ENCODE data around the gene PRPF40B.
A peak's percentile ranks its signal among the peaks of the same experiment; 100 is the strongest.
"Not testable (repeated sequence)": the region's sequence is repeated elsewhere in the genome, so short reads cannot be mapped to it uniquely, and the experiment has no call there.

The PRPF40B gene

DNA sequence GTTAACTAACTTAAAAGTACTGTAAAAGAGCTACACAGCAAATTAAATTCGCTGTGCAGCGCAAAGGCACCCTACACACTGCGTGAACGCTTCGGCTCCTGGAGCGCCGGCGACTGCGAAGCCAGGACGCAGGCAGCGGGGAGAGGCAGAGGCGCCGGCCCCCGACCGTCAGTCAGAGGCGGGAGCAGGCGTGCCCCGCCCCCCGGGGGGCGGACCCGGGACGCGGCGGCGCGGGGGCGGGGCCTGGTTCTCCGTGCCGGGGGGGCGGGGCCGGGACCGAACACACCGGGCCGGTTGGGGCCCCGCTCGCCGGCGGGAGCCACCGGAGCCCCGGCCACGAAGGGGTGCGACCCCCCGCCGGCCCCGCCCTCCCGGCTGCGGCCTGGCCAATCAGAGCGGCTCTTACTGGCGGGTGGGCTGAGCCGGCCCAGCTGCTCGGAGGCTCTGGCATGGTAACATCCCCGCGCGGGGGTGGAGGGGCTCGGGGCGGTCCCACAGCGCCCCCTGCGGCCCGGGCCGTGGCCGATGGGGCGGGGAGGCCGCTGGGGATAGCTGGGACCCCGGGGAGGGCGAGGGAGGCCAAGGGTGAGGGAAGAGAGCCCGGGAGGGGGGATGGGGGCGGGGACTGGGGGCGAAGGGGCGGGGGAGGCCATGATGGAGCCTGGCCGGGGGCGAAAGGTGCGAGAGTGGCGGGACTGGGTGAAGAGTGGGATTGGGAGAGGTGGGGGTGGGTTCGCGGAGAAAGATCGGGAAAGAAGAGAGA lies at the start of gene PRPF40B:
PRPF40B (plus strand) TSS at position 420 of the 763 bp plus-strand sequence; CDS start at position 450, 30 bp downstream.
- peak; percentile 70 to 79 for DNase-seq (ENCODE audit: extremely low read depth in 1 of 2, low read depth in 1 of 2)

DNA sequence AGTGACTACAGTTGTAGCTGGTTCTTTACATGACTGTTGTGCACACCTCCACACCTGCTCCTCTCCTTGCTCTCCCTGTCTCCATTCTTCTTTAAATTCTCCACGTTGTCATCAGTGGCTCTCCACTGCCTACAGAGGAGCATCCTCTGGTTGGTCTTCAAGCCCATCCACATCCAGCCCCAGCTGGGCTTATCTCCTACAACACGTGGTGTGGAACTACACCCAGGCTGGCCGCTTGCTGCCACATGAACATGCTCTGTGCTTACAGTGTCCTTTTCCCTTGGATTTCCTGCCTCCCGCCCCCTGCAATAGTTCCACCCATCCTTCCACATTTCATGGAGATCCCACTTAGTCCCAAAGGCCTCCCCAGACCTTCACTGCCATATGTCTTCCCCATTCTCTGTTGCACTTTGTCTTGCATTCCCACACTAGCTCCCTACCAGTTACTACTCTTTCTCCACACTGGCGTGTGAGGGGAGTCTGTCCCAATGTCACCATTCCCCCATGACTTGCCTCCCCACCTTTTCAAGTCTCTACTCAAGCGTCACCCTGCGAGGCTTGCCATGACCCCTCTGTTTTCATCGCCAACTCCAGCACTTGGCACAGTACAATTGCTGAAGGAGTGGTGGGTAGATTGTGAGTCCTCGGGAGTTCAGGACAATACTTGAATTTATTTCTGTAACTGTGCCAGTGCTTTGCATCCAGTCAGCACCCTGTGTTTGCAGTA lies 45.6 kb upstream of the PRPF40B start:
- no peak for DNase-seq (ENCODE audit: extremely low read depth in 1 of 2, low read depth in 1 of 2)

DNA sequence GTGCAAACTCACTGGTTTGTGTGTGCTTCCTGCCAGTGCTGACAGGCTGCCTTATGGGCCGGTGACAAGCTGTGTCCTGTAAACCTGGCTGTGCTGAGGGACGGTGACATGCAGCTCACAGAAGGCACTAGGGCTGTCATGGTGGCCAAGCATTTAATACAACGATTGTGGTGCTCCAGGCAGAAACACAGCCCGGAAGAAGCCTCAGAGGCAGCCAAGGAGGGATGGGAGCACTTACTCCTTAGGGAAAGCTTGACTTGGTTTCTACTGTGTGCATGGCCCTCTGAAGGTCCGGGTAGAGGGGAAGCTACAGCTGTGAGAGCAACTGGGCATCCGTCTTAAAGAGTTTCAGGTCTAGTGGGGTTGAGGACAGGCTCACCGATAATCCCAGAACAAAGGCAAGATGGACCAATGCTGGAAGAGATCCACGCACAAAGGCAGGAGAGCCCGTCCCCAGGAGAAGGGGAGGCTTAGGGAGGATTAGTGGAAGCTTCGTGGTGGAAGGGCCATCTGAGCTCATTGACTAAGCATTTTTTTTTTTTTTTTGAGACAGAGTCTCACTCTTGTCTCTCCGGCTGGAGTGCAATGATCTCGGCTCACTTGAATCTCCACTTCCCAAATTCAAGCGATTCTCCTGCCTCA lies 44.8 kb upstream of the PRPF40B start:
- DNase-seq (ENCODE audit: extremely low read depth in 1 of 2, low read depth in 1 of 2): no peak

DNA sequence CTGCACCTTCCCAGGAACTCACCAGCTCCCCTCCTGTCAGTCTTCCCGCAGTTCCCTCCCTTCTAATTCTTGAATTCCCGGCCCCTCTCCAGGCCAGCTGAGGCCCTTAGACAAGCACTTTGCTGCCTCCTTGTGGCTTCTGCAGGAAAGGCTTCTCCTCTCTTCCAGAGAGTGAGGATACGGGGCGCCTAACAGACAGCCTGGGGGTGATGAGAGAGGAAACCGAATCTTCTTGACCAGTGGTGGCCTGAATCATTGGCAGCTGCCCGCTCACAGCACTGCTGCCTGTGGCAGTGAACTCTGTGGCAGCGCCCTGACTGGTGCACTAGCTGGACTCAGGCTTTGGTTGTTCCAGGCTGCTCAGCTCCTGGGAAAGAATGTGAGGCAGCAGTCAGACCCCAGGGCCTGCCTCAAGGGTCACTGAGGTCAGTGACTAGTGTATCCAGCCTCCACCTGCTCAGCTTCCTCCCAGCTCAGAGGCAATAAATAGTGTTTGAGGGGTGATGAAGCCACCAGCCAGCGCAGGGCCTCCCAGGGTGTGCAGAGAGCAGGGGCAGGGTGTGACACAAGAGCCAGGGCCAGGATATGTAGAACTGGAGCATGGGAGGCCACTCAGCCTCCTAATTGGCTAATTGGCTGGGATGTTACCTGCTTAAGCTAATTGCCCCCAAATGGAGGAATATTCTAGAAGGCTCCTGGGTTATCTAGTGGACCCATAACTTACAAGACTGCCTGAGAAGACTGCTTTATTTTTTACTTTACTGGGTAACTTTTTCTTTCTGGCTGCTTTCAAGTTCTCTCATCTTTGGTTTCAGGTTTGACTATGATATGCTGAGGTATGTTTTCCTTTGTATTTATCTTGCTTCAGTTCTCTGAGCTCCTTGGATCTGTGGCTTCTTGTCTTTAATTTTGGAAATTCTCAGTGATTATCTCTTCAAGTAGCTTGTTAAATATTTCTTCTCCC lies 42.5 kb upstream of the PRPF40B start:
- peak in 1 of 2 donors; percentile 31 for DNase-seq (ENCODE audit: extremely low read depth in 1 of 2, low read depth in 1 of 2)

DNA sequence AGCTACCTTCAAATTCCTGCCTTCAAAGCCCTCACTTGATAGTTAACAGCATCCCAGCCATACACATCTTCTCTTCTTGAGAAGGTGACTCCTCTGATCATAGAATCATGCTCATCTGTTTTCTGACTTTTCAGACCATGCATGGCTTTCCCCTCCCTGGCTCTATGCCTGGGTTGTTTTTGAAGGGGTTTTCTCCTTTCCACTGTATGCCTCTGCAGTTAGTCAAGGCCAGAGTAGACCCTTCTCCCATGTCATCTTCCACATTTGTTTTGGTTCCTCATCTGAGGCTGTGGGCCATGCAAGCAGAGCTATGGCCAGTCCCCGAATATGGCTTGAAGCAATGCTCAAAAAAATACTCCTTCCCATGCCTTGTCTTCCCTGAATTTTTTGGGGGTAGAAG lies 41.2 kb upstream of the PRPF40B start:
- no peak for DNase-seq (ENCODE audit: extremely low read depth in 1 of 2, low read depth in 1 of 2)

DNA sequence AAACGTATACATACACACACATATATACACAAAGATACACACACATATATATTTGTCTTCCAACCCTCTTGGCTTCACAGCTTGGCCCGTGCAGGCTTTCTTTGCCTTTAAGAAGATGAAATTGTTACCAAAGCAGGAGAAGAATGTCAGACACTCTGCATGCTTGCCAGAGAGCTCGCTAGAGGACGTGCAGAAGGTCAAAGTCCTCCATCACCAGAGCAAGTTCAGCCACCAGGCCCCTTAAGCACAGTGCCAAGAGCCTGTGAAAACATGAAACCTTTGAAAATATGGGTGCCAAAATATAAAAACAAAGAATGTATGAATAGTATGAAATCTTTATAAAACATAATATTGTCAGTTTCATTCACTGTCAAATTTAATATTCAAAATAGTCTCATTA lies 40.5 kb upstream of the PRPF40B start:
- no peak for DNase-seq (ENCODE audit: extremely low read depth in 1 of 2, low read depth in 1 of 2)

DNA sequence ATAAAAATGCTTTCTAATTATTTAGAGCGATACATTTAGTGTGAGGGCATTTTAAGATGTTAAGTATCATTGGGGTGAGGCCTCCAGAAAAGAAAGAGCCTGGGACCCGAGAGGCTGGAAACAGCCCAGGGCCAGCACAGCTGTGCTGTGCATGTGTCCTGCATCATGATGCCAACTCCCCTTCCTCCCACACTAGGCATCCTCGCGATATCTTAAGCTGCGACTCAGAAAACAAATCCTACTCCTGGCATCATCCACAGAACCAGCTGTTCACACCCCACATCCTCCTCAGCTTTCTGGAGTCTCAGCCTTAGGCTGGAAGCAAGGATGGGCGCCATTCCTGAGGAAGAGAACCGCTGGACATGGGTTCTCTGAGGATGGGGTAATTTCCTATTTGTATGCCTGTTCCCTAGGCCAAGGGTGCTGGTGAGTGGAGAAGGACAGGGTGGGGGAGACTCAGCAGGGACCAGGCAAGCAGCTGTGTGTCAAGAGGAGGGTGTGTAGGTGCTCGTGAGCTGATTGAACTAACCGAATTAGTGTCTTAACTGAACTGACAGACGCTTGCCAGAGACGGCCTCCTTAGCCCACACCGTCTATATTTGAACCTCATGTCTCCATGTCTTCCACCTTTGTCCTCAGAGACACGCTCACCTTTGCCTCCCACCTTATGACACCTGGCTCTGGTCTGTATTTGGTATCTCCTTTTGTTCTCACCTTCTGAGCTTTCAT lies 39.8 kb upstream of the PRPF40B start:
- DNase-seq (ENCODE audit: extremely low read depth in 1 of 2, low read depth in 1 of 2): no peak

DNA sequence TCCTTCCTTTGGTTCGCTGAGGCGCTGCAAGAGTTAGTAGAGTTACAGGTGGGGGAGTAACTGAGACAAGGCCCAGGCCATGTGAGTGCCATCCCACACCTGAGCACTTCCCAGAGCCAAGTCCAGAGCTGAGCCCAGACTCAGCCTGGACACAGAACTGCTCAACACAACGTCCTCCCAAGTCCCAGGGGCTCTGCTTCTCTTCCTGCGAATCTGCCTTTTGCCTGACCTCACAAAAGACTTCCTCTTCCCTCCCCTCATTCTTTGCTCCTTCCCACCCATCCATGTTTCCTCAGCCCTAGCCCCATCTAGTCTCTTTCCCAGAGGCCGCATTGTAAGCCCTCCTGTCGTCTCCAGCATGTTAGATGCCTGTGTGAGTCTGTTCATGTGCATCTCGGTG lies 38.8 kb upstream of the PRPF40B start:
- no peak for DNase-seq (ENCODE audit: extremely low read depth in 1 of 2, low read depth in 1 of 2)

DNA sequence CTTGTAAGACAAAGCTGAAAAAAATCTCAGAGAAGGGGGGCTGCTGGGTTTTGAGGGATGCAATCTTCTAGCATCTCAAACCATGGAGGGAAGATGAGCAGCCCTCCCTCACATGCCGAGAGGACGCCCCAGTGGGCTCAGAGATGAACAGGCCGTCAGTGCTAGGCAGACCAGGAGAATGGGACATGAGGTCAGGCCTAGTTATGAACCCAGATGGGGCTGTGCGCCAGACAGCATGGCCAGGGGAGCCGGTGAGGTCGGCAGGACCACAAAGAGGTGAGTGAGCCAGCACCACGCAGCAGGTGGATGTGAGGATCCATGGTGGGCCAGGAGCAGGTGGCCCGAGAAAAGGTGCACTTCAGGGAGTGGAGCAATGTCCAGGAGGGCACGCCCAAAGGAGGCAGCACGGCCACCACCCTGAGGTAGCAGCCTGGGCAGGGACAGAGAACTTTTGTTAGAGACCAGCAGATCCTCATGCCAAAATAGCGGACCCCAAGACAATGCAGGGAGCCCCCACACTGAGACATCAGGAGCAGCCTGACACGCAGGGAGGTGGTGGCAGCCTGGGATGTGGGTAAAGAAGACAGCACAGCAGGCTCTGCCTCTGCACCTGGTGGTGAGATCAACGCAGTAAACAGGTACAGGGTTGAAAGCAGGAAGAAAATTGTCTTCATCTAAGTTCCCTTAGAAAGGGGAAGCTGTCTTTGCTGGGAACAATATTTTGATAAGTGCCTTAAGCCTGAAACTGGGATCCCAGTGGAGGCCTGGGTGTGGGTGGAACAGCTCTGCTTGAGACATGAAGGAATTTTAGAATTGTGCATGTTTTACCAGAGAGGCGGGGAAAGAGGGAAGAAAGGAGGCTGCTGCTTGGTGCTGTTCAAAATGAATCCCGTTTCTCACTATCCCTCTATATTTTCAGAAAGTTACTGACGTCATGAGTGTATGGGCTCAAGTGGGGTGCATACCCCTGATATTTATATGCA lies 37.6 kb upstream of the PRPF40B start:
- DNase-seq (ENCODE audit: extremely low read depth in 1 of 2, low read depth in 1 of 2): no peak

DNA sequence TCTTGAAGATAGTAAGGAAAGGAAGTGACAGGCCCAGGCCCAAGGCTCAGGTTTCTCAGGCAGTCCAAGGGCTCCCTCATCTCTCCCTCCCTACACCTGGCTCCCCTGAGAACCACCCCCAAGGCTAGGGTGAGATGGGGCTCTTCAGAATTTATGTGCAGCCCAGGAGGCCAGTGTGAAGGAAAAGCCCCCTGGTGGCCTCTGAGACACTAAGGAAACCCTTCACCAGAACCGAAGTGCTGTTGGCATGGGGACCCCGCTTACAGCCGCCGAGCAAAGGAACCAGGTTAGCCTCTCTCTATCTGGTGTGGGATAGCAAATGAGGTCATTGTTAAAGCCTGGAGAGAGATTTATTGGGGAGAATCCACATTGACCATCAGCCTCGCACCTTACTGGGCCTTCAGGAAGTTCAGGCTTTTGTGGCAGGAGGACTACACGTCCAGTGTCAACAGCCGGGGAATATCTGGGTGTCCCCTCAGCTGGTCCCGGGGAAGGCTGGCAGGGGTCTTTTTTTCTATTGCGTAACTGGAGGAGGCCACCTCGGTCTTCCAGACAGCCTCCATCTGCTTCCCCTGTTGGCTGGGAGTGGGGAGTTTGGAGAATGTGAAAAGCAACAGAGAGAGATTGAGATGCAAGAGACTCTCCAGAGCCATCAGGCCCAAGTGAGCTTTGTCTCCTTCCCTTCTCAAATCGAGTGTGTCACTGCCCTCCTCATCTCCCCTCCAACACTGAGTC lies 36.0 kb upstream of the PRPF40B start:
- DNase-seq (ENCODE audit: extremely low read depth in 1 of 2, low read depth in 1 of 2): no peak

DNA sequence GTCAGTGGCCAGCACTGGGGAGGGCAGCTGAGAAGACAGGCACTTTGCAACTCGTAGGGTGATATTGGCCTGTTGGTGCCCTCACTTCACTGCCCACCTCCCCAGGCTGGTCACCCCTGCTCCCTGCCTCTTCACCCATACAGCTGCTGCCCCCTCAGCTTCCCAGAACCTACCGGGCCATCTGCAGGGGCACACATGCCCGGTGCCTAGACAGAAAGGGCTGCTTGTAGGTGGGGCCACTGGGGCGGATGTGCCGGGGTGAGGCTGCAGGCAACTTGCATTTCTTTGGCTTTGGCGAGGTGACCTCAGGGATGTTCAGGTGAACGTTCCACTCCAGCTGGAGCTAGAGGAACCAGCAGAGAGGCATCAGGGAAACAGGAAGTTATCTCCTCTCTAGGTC lies 35.1 kb upstream of the PRPF40B start:
- DNase-seq (ENCODE audit: extremely low read depth in 1 of 2, low read depth in 1 of 2): no peak

DNA sequence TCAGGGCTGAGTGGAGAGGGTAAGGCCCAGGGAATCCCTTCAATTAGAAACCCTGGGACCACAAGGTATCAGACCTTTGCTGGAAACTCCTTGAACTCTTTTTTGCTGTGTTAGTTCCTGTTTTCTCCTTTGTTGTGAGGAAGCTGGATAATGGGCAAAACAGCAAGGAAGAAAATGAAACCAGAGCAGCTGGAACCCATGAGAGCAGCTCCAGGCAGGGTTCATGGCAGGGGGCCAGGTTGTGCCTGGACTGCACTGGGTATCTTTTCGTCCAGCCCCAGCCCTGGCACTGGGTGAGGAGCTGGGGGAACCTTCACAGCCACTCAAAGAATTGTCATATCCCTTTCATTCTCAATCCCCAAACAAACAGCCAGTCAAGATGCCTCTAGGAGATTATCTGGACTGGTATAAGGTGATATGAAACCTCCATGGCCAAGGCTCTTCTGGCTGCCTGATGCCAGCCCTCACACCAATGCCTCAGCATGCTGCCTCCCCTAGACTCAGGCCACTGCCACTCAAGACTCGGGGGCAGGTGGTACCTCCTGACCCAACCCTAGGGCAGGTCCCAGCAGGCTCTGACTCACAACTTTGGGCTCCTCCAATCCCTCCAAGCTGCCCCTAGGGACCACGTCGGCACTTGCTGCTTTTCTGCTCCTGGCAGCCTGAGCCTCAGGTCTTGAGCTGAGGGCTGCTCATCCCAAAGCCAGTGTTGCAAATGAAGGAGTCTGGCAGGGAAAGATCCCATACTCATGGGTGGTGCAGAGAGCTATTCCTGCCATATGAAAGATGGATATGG lies 34.4 kb upstream of the PRPF40B start:
- DNase-seq (ENCODE audit: extremely low read depth in 1 of 2, low read depth in 1 of 2): no peak

DNA sequence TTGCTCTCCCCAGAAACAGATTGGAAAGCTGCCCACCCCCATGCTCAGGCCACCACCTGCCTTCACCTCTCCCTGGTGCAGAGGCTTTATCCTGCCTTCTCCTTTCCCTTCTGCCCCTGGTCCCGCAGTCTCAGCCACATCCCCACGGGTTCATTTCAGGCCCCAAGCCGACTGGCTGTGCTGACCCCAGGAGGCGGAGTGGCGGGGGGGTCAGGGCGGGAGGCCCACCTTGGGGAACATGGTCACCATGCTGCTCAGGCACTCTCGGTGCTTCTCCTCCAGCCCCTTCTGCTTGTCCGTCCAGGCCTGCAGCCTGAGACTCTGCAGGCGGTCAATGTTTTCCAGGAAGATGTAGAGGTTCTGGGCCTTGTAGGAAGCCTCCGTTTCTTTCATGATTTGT lies 24.8 kb upstream of the PRPF40B start:
- DNase-seq (ENCODE audit: extremely low read depth in 1 of 2, low read depth in 1 of 2): no peak

DNA sequence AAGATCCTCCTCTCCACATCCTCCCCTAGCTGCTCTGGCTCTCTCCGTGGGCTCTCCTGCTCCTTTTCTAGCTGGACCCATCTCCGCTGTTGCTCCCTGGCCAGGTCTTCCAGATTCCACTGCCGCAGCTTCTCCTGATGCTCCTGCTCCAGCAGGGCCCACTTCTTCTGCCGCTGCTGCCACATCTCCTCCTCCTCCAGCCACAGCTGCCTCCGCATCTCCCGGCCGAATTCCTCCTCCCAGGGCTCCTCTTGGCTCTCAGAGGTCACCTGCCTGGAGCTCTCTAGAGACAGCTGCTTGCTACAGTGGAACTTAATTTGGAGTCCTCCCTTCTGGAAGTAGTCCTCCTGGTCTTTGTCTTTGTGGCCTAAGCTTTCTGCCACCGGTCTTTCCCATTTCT lies 23.4 kb upstream of the PRPF40B start:
- DNase-seq (ENCODE audit: extremely low read depth in 1 of 2, low read depth in 1 of 2): no peak

DNA sequence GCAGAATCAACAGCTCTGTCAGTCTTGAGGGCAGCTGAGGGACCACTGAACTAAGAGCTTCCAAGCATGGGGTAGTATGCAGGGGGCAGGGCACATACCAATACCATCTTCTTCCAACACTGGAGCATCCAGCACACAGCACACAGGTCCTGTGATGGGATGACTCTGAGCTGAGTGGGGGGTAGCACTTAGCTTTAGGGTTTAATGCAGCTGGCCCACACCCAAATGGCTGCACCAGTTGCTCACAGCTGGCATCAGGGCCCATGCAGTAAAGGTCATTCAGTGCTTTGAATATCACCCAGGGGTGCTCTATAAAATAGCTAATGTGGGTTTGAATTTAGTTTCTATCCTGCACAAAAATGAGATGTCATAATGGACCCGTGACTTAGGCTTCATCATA lies 19.6 kb upstream of the PRPF40B start:
- no peak for DNase-seq (ENCODE audit: extremely low read depth in 1 of 2, low read depth in 1 of 2)

DNA sequence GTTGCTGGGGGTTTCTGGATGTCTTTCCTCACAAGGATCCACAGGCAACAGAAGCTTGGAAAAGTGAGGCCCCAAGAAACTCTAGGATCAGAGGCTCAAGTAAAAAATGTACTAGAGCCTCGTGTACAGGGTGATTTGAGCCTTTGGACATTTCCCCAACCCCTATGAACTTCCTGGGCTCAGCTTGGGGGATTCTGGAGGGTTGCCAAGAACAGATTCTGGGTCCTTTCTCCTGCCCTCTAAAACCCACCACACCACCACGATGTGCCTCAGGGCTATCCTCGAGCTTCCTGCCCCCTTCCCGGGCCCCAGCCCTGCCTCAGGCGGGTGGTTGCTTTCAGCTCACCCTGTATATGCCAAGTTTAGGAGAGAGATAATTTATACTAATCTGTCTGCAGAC lies 18.5 kb upstream of the PRPF40B start:
- no peak for DNase-seq (ENCODE audit: extremely low read depth in 1 of 2, low read depth in 1 of 2)

DNA sequence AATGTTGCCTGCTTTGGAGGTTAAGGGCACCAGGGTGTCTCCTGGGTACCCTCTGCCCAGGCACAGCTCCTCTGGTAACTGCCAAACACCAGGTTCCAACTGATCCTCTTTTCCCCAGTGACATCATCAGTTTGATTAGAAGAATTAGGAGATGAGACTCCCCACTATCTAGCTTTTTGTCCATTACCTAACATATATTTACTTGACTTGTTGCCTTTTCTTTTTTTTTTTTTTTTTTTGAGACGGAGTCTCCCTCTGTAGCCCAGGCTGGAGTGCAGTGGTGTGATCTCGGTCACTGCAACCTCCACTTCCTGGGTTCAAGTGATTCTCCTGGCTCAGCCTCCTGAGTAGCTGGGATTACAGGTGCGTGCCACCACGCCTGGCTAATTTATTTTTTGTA lies 17.8 kb upstream of the PRPF40B start, which contains the start of gene FAM186B:
FAM186B (minus strand) TSS at position 101 of the 400 bp plus-strand sequence. CDS start 162 bp downstream, outside the sequence.
- DNase-seq (ENCODE audit: extremely low read depth in 1 of 2, low read depth in 1 of 2): not testable (repeated sequence)
